Fibroblast of lung (primary cell): ENCODE results near the gene RYR1. TPM values are rescaled to one million over a fixed set of nuclear protein-coding genes. Genes with fewer than 3 reads are reported as not detected.

Experiments
- DNase-seq, 2 donors: peaks; one replicate each; pipeline versions ENCODE4 v3.0.0 to v3.0.0-alpha.2; 2010; ENCODE audit warnings: low read depth in 2 of 2
- H2AFZ ChIP-seq: 2 replicates; pipeline ENCODE4 v1.5.1; 2012; ENCODE audit warnings: low read length, control low read depth, inconsistent platforms
- H3K27ac ChIP-seq: 2 replicates; pipeline ENCODE4 v1.5.1; 2011; ENCODE audit warnings: low read length, control low read depth; ENCODE audit not compliant: insufficient read depth
- H3K27me3 ChIP-seq: 2 replicates; pipeline ENCODE4 v1.5.1; 2011; ENCODE audit warnings: mild to moderate bottlenecking, low read length; ENCODE audit not compliant: control insufficient read depth, insufficient read depth
- H3K36me3 ChIP-seq: 2 replicates; pipeline ENCODE4 v1.5.1; 2011; ENCODE audit warnings: low read length; ENCODE audit not compliant: control insufficient read depth, insufficient read depth
- H3K4me1 ChIP-seq: 2 replicates; pipeline ENCODE4 v1.5.1; 2011; ENCODE audit warnings: low read length; ENCODE audit not compliant: control insufficient read depth, insufficient read depth; ENCODE audit errors: extremely low read depth
- H3K4me2 ChIP-seq: 2 replicates; pipeline ENCODE4 v1.5.1; 2011; ENCODE audit warnings: low read length, control low read depth; ENCODE audit not compliant: insufficient read depth; ENCODE audit errors: extremely low read depth
- H3K4me3 ChIP-seq, 4 experiments: fragments of 200-600 bp in 1 of 4; sonication (generic) in 1 of 4; replicated peaks in 1 of 4; 2 replicates each; pipeline ENCODE4 v1.5.1; 2011 to 2016; ENCODE audit warnings: low read length in 4 of 4, low read depth in 3 of 4, mild to moderate bottlenecking in 3 of 4, control low read depth in 2 of 4, inconsistent platforms in 1 of 4, mixed read lengths in 1 of 4; ENCODE audit not compliant: insufficient read depth in 1 of 4; ENCODE audit errors: control extremely low read depth in 1 of 4
- H3K79me2 ChIP-seq: 2 replicates; pipeline ENCODE4 v1.5.1; 2012; ENCODE audit warnings: mild to moderate bottlenecking, low read length, inconsistent platforms; ENCODE audit not compliant: control insufficient read depth, insufficient read depth
- H3K9ac ChIP-seq: 2 replicates; pipeline ENCODE4 v1.5.1; 2011; ENCODE audit warnings: mild to moderate bottlenecking, low read length, control low read depth; ENCODE audit not compliant: insufficient read depth
- H3K9me3 ChIP-seq: 2 replicates; pipeline ENCODE4 v1.5.1; 2012; ENCODE audit warnings: low read depth, low read length; ENCODE audit not compliant: control insufficient read depth, insufficient read depth
- H4K20me1 ChIP-seq: 2 replicates; pipeline ENCODE4 v1.5.1; 2011; ENCODE audit warnings: low read length; ENCODE audit not compliant: control insufficient read depth, insufficient read depth; ENCODE audit errors: extremely low read depth
- CTCF ChIP-seq, 2 donors: IDR thresholded peaks in 1 of 2; conservative IDR thresholded peaks in 1 of 2; 1 replicate in 1 of 2; 2 replicates in 1 of 2; pipeline ENCODE4 v1.5.1; 2011 to 2012; ENCODE audit warnings: low read length in 2 of 2, control low read depth in 1 of 2, inconsistent platforms in 1 of 2, low read depth in 1 of 2, mild to moderate bottlenecking in 1 of 2
- EZH2 ChIP-seq: IDR thresholded peaks from 2 replicates; pipeline ENCODE4 v1.5.1; 2012; ENCODE audit warnings: low read length, control low read depth, mild to moderate bottlenecking; ENCODE audit errors: missing control alignments
- polyA plus RNA-seq, 2 donors: library from polyadenylated mRNA; depleted of rRNA in 1 of 2; stranded (reverse) in 1 of 2; unstranded in 1 of 2; fragments of >200 nt; gene quantifications; 2 replicates each; pipeline ENCODE4 v1.2.1, GENCODE V29; 2011 to 2012; ENCODE audit warnings: missing spikeins in 1 of 2
- total RNA-seq: library from RNA; depleted of rRNA; stranded (reverse); fragments of >200 nt; gene quantifications from 2 replicates; pipeline ENCODE4 v1.2.1, GENCODE V29; 2014

RYR1 gene
- total and polyA plus RNA-seq, 2 donors (not counting 1 experiment from before 2014, with no cell fraction given), result under 0.01 TPM

GRCh38 chr19:38443458-38443999 is 10.0 kb downstream of the RYR1 start:
- Histone ChIP-seq H3K79me2 (no peaks in the 10 kb centered on the region), H2AFZ (no peak overlapping the region), H3K27ac (no peak overlapping the region), H4K20me1 (no peaks in the 10 kb centered on the region), H3K9me3 (no peaks in the 10 kb centered on the region), H3K4me1 (no peaks in the 10 kb centered on the region), H3K27me3 (no peaks in the 10 kb centered on the region), H3K4me2 (no peak overlapping the region), H3K9ac (no peak overlapping the region), H3K4me3 (no peak overlapping the region), H3K36me3 (no peaks in the 10 kb centered on the region)
- TF ChIP-seq CTCF (conservative IDR thresholded peaks at IDR 0.05 in 1 of 2, IDR thresholded peaks at IDR 0.05 in 1 of 2; ENCODE audit: low read depth in 1 of 2, low read length in 2 of 2) (no peak), EZH2 (no peak)
- DNase-seq, result no peak

GRCh38 chr19:38444026-38444425 is 10.5 kb downstream of the RYR1 start:
- H3K9ac ChIP-seq, result no peak overlapping the region
- no peaks in the 10 kb centered on the region for H3K79me2 ChIP-seq
- no peak for DNase-seq
- no peak overlapping the region for H3K4me3 ChIP-seq
- no peaks in the 10 kb centered on the region for H3K9me3 ChIP-seq
- H2AFZ ChIP-seq, result no peak overlapping the region
- no peaks in the 10 kb centered on the region for H4K20me1 ChIP-seq
- no peaks in the 10 kb centered on the region for H3K36me3 ChIP-seq
- TF ChIP-seq CTCF (conservative IDR thresholded peaks at IDR 0.05 in 1 of 2, IDR thresholded peaks at IDR 0.05 in 1 of 2; ENCODE audit: low read depth in 1 of 2, low read length in 2 of 2) (no peak), EZH2 (no peak)
- H3K4me1 ChIP-seq, result no peaks in the 10 kb centered on the region
- no peak overlapping the region for H3K4me2 ChIP-seq
- no peak overlapping the region for H3K27ac ChIP-seq
- H3K27me3 ChIP-seq, result no peaks in the 10 kb centered on the region

- no peaks in the 10 kb centered on the region for H3K36me3 ChIP-seq
- TF ChIP-seq EZH2 (no peak), CTCF (conservative IDR thresholded peaks at IDR 0.05 in 1 of 2, IDR thresholded peaks at IDR 0.05 in 1 of 2; ENCODE audit: low read depth in 1 of 2, low read length in 2 of 2) (no peak)
- no peaks in the 10 kb centered on the region for H3K27me3 ChIP-seq
- H3K79me2 ChIP-seq, result no peaks in the 10 kb centered on the region
- H3K4me3 ChIP-seq, result no peak overlapping the region
- no peak for DNase-seq
- H3K9me3 ChIP-seq, result no peaks in the 10 kb centered on the region
- no peak overlapping the region for H3K27ac ChIP-seq
- H3K4me2 ChIP-seq, result no peak overlapping the region
- no peak overlapping the region for H2AFZ ChIP-seq
- no peaks in the 10 kb centered on the region for H4K20me1 ChIP-seq
- no peaks in the 10 kb centered on the region for H3K4me1 ChIP-seq
- H3K9ac ChIP-seq, result no peak overlapping the region
Observed at GRCh38 chr19:38445362-38445761, 11.9 kb downstream of the RYR1 start.
